CD4-positive, alpha-beta T cell (primary cell): ENCODE results near the gene ADGRE2. TPM values are rescaled to one million over a fixed set of nuclear protein-coding genes. Genes with fewer than 3 reads are reported as not detected.
"Not testable (repeated sequence)": the region's sequence is repeated elsewhere in the genome, so short reads cannot be mapped to it uniquely, and the experiment has no call there.

ENCODE experiments used
- ATAC-seq: fragments of 200-7000 bp; cut with Tn5 transposase; one replicate; pipeline ENCODE4 v1.10.0; 2022; ENCODE audit warnings: mild to moderate bottlenecking; ENCODE audit not compliant: poor library complexity
- CTCF ChIA-PET: fragments of 350-600 bp; sonication (Branson Sonifier 250); formaldehyde crosslinking; loops from one replicate; lab custom pipeline; 2021; ENCODE audit warnings: antibody characterized with exemption, inconsistent platforms; lab: Charles Lee
- POLR2A ChIA-PET: fragments of 350-600 bp; sonication (Branson Sonifier 250); formaldehyde crosslinking; loops from one replicate; lab custom pipeline; 2021; ENCODE audit warnings: antibody characterized with exemption, inconsistent platforms; lab: Charles Lee
- DNase-seq, 14 experiments: peaks; one replicate each; pipeline ENCODE4 v3.0.0-alpha.2; 2013 to 2020; ENCODE audit warnings: mixed read lengths in 2 of 14
- H3K27ac ChIP-seq, 2 donors: one replicate each; pipeline versions ENCODE4 v1.5.1 to v1.7.0; 2013; ENCODE audit warnings: low read length in 2 of 2, low read depth in 1 of 2, mild to moderate bottlenecking in 1 of 2
- H3K27me3 ChIP-seq, 2 experiments: 1 replicate in 1 of 2; 2 replicates in 1 of 2; pipeline versions ENCODE4 v1.6.1 to v1.7.0; 2013; ENCODE audit warnings: low read length in 2 of 2, control low read depth in 1 of 2, mild to moderate bottlenecking in 1 of 2, moderate library complexity in 1 of 2; ENCODE audit not compliant: insufficient read depth in 2 of 2, control insufficient read depth in 1 of 2
- H3K36me3 ChIP-seq: one replicate; pipeline ENCODE4 v1.6.1; 2013; ENCODE audit warnings: low read length, control low read depth; ENCODE audit not compliant: insufficient read depth
- H3K4me1 ChIP-seq: one replicate; pipeline ENCODE4 v1.6.1; 2013; ENCODE audit warnings: low read length, control low read depth; ENCODE audit not compliant: insufficient read depth
- H3K4me3 ChIP-seq: one replicate; pipeline ENCODE4 v1.5.1; 2013; ENCODE audit warnings: mild to moderate bottlenecking, low read length, moderate library complexity
- H3K9me3 ChIP-seq, 2 experiments: 1 replicate in 1 of 2; 2 replicates in 1 of 2; pipeline versions ENCODE4 v1.6.1 to v1.7.0; 2013; ENCODE audit warnings: low read length in 2 of 2, mild to moderate bottlenecking in 2 of 2, control low read depth in 1 of 2, moderate library complexity in 1 of 2; ENCODE audit not compliant: control insufficient read depth in 1 of 2, insufficient read depth in 1 of 2
- H3K27ac Mint-ChIP-seq: one replicate; pipeline ENCODE4 v1.8.0; 2020; ENCODE audit warnings: mixed read lengths
- H3K27me3 Mint-ChIP-seq: one replicate; pipeline ENCODE4 v1.8.0; 2021; ENCODE audit warnings: mixed read lengths
- H3K36me3 Mint-ChIP-seq: one replicate; pipeline ENCODE4 v1.8.0; 2021; ENCODE audit warnings: low read depth, mixed read lengths
- H3K4me1 Mint-ChIP-seq: one replicate; pipeline ENCODE4 v1.8.0; 2021; ENCODE audit warnings: low read depth, mixed read lengths
- H3K4me3 Mint-ChIP-seq: one replicate; pipeline ENCODE4 v1.8.0; 2020; ENCODE audit warnings: mild to moderate bottlenecking, mixed read lengths
- H3K9me3 Mint-ChIP-seq: one replicate; pipeline ENCODE4 v1.8.0; 2020; ENCODE audit warnings: mixed read lengths
- CTCF ChIP-seq: fragments of 200-600 bp; IDR thresholded peaks from one replicate; pipeline ENCODE4 v1.8.0; 2022; ENCODE audit warnings: antibody characterized with exemption, mild to moderate bottlenecking
- intact Hi-C, 2 experiments: fragments of 100-400 bp; cut with DNase I in 1 of 2; cut with micrococcal nuclease in 1 of 2; formaldehyde crosslinking; loops; one replicate each; pipeline versions ENCODE4 v1.15.1 to v1.9.0; 2023 to 2025; cut with DNase I, micrococcal nuclease
- total RNA-seq, 174 experiments: library from RNA in 2 of 174; stranded (reverse) in 2 of 174; gene quantifications; one replicate each; pipeline ENCODE4 v1.2.3 and lab custom pipeline; 2021 to 2026

The ADGRE2 gene
- total RNA-seq, 2 experiments from 2014 or later: 3.0 to 3.8 TPM

GRCh38 chr19:14767466-14767971, 10.8 kb downstream of the ADGRE2 start:
- intact Hi-C loops: no loop called here
- H3K4me1 Mint-ChIP-seq: no peaks in the 10 kb centered on the region
- no peak for ATAC-seq
- no peak overlapping the region for H3K27ac Mint-ChIP-seq
- peaks cover 4% of the 10 kb centered on the region for H3K36me3 Mint-ChIP-seq
- DNase-seq: no peak
- Histone ChIP-seq H3K4me3 (no peak overlapping the region), H3K36me3 (peaks cover 2% of the 10 kb centered on the region), H3K27ac (no peak overlapping the region), H3K27me3 (peaks cover 0 to 7% of the 10 kb centered on the region in 2 experiments), H3K9me3 (peaks cover 0 to 9% of the 10 kb centered on the region in 2 experiments), H3K4me1 (no peaks in the 10 kb centered on the region)
- ChIA-PET CTCF (no interaction called here), POLR2A (no interaction called here)
- peaks cover 28% of the 10 kb centered on the region for H3K27me3 Mint-ChIP-seq
- H3K4me3 Mint-ChIP-seq: no peak overlapping the region
- no peak for TF ChIP-seq CTCF
- no peaks in the 10 kb centered on the region for H3K9me3 Mint-ChIP-seq

GRCh38 chr19:14765841-14766240, 12.5 kb downstream of the ADGRE2 start:
- H3K4me1 ChIP-seq, intact Hi-C loops, H3K4me3 Mint-ChIP-seq, CTCF ChIA-PET, H3K27me3 ChIP-seq, POLR2A ChIA-PET, H3K27ac Mint-ChIP-seq, ATAC-seq, H3K4me1 Mint-ChIP-seq, DNase-seq, H3K4me3 ChIP-seq, H3K27ac ChIP-seq, H3K36me3 ChIP-seq, H3K36me3 Mint-ChIP-seq, H3K9me3 Mint-ChIP-seq, H3K9me3 ChIP-seq: not testable (repeated sequence)
- H3K27me3 Mint-ChIP-seq: peaks cover 28% of the 10 kb centered on the region

- H3K4me3 ChIP-seq, H3K4me1 Mint-ChIP-seq, POLR2A ChIA-PET, H3K27me3 ChIP-seq, H3K27ac Mint-ChIP-seq, H3K4me1 ChIP-seq, H3K9me3 Mint-ChIP-seq, H3K9me3 ChIP-seq, DNase-seq, H3K27ac ChIP-seq, CTCF ChIA-PET, intact Hi-C loops, H3K36me3 Mint-ChIP-seq, H3K4me3 Mint-ChIP-seq, H3K36me3 ChIP-seq, ATAC-seq: not testable (repeated sequence)
- H3K27me3 Mint-ChIP-seq: peaks cover 28% of the 10 kb centered on the region
Observed at GRCh38 chr19:14765403-14765802, 13.0 kb downstream of the ADGRE2 start.

- intact Hi-C loops: no loop called here
- ATAC-seq: no peak
- Histone ChIP-seq H3K36me3 (peaks cover 2% of the 10 kb centered on the region), H3K4me3 (no peak overlapping the region), H3K27ac (no peak overlapping the region), H3K9me3 (peaks cover 0 to 9% of the 10 kb centered on the region in 2 experiments), H3K4me1 (no peaks in the 10 kb centered on the region), H3K27me3 (peaks cover 0 to 7% of the 10 kb centered on the region in 2 experiments)
- peaks cover 3% of the 10 kb centered on the region for H3K9me3 Mint-ChIP-seq
- no peak overlapping the region for H3K4me3 Mint-ChIP-seq
- H3K27me3 Mint-ChIP-seq: peaks cover 22% of the 10 kb centered on the region
- POLR2A ChIA-PET: no interaction called here
- H3K36me3 Mint-ChIP-seq: peaks cover 4% of the 10 kb centered on the region
- H3K27ac Mint-ChIP-seq: no peak overlapping the region
- CTCF ChIA-PET: no interaction called here
- H3K4me1 Mint-ChIP-seq: no peaks in the 10 kb centered on the region
- no peak for TF ChIP-seq CTCF
- no peak for DNase-seq
Observed at GRCh38 chr19:14764401-14764800, 14.0 kb downstream of the ADGRE2 start.
